Astrocyte of the spinal cord (primary cell): Measurements from ENCODE around the gene SIPA1L3.

Source experiments
- DNase-seq: peaks from one replicate; pipeline ENCODE4 v3.0.0; 2011; ENCODE audit warnings: low read depth, low spot score
- H3K4me3 ChIP-seq: 2 replicates; pipeline ENCODE4 v1.5.1; 2011; ENCODE audit warnings: low read depth, mild to moderate bottlenecking, low read length, moderate library complexity
- in situ Hi-C: cut with HindIII; loops from 2 replicates; pipeline ENCODE4 v1.10.0; 2017; ENCODE audit warnings: low sequenced_read_pairs
- TF ChIP-seq, protein P1 (sequence below): IDR thresholded peaks from 2 replicates; pipeline ENCODE4 v1.5.1; 2012; ENCODE audit warnings: low read depth, mild to moderate bottlenecking, low read length, inconsistent platforms

Gene SIPA1L3

DNA sequence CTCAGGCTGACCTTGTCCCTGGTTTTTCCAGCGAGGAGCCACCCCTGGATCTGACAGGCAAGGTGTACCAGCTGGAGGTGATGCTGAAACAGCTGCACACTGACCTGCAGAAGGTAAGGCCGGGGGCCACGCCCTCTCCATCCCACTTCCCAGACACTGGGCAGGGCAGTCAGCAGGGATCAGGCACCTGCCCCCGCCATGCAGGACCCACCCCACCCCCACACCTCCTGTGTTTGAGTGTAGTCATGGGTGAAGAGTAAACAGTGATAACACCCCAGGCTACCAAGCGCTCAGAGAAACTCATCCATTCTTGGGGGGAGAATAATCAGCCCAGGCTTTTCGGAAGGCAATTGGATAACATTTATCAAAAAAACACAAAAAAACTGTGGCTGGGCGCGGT is 297.1 kb downstream of the SIPA1L3 start:
- no peak overlapping the region for H3K4me3 ChIP-seq
- TF ChIP-seq, protein P1, sequence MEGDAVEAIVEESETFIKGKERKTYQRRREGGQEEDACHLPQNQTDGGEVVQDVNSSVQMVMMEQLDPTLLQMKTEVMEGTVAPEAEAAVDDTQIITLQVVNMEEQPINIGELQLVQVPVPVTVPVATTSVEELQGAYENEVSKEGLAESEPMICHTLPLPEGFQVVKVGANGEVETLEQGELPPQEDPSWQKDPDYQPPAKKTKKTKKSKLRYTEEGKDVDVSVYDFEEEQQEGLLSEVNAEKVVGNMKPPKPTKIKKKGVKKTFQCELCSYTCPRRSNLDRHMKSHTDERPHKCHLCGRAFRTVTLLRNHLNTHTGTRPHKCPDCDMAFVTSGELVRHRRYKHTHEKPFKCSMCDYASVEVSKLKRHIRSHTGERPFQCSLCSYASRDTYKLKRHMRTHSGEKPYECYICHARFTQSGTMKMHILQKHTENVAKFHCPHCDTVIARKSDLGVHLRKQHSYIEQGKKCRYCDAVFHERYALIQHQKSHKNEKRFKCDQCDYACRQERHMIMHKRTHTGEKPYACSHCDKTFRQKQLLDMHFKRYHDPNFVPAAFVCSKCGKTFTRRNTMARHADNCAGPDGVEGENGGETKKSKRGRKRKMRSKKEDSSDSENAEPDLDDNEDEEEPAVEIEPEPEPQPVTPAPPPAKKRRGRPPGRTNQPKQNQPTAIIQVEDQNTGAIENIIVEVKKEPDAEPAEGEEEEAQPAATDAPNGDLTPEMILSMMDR = no peak
- no peak for DNase-seq
- in situ Hi-C loops = no loop called here

DNA sequence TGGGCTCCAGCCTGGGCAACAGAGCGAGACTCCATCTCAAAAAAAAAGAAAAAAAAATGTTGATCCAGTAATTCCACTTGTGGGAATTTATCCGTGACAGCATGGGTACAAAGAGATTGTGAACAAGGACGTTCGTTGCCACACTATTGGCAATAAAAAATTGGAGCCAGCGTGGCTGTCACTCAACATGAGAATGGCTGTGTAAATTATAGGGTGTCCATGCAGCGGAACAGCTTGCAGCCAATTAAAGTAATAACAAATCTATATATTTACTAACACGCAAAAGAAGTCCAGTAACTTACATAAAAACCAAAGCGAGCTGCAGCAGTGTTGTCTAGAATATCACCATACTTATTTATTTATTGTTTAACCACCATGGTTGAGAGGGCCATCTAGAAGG is 297.7 kb downstream of the SIPA1L3 start:
- DNase-seq = no peak
- in situ Hi-C loops = no loop called here
- H3K4me3 ChIP-seq = no peak overlapping the region
- TF ChIP-seq, protein P1 = no peak

DNA sequence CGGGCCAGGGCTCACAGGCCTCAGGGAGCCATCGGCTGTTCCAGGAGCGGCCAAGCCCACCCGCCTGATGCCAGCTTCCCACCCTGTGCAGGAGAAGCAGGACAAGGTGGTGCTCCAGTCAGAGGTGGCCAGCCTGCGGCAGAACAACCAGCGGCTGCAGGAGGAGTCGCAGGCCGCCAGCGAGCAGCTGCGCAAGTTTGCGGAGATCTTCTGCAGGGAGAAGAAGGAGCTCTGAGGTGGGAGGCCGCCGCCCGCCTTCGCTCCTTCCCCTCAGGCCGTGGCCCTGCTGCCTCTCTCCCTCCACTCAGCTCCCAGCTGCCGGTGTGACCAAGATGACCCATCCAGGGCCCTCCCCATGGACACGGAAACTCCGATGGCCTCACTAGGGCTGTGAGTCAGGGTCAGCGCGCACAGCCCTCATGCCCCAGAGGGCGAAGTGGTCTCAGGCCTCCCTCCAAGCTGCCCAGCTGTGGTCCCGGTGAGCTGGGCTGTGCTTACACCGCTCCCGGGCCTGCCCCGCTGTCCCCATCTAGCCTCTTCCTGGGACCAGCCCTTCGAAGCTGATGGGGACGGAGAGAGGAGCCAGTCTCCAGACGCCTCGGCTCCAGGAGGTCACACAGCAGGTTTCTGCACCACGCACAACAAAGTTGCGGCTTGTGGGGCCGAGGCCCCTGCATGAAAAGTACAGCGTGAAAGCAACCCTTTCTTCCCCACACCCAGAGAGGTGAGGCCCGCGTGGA is 299.2 kb downstream of the SIPA1L3 start:
- in situ Hi-C loops = no loop called here
- no peak overlapping the region for H3K4me3 ChIP-seq

DNA sequence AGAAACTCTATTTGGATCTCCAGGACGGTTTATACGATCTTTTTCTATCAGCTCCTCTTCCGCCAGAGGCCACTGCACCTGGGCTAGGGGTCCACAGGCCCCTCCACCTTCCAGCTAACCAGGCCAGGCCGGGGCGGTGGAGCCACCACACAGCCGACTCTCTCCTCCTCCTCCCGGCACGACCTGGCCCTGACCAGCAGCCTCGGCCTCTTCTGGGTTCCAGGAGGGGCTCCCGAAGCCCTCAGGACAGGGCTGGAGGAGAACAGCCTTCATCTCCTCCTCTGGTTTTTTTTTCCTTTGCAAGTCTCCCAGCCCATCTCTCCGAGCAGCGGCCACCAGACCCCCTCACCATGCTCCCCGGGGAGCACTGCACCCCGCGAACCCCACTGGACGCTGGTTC is 299.9 kb downstream of the SIPA1L3 start:
- in situ Hi-C loops = no loop called here
- no peak for DNase-seq
- H3K4me3 ChIP-seq = no peak overlapping the region
- TF ChIP-seq, protein P1 = no peak

More for the DNA sequence above, 299.2 kb downstream of the SIPA1L3 start:
- DNase-seq = no peak
- TF ChIP-seq, protein P1 = no peak

DNA sequence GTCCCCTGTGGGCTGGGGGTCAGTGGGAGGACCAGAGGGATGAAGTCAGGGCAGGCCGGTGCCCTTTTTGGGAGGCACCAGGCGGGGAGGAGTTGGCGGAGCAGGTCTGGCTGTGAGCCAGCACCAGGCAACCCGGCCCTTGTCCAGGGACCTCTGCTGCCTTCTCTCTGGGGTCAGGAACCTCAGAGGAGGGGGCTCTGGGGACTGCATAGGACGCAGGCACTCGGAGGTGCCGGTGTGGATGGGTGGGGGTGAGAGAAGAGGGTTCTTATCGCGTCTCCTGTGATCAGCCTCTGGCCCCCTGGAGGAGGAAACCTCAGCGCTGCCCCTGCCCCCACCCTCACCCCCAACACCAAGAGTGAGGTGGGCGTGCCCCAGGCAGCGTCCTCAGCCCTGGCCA is 300.5 kb downstream of the SIPA1L3 start:
- TF ChIP-seq, protein P1 = no peak
- no peak for DNase-seq
- no peak overlapping the region for H3K4me3 ChIP-seq
- in situ Hi-C loops = no loop called here

DNA sequence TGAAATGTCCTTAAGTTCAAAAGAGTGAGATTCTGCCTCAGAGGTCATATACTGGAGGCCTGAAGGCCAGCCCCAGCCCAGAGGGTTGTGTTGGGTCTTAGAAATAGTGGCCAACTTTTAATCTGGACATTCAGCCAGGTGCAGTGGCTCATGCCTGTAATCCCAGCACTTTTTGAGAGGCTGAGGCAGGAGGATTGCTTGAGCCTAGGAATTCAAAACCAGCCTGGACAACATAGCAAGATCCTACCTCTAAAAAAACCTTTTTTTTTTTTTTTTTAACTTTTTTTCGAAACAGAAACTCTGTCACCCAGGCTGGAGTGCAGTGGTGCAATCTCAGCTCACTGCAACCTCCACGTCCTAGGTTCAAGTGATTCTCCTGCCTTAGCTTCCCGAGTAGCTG is 301.6 kb downstream of the SIPA1L3 start:
- in situ Hi-C loops = no loop called here
- DNase-seq = no peak
- H3K4me3 ChIP-seq = no peak overlapping the region
- TF ChIP-seq, protein P1 = no peak
